Liver (tissue), 9 donors: ENCODE measurements around the gene ABCA1. TPM values are rescaled to one million over a fixed set of nuclear protein-coding genes. Genes with fewer than 3 reads are reported as not detected.

Experiments
- DNase-seq: peaks from one replicate; pipeline ENCODE4 v3.0.0-alpha.2; 2017; ENCODE audit warnings: low spot score
- H3K27ac ChIP-seq, 2 donors: one replicate each; pipeline ENCODE4 v1.7.0; 2013; ENCODE audit warnings: inconsistent platforms in 2 of 2, low read length in 2 of 2, control low read depth in 1 of 2, low read depth in 1 of 2, mild to moderate bottlenecking in 1 of 2
- H3K27me3 ChIP-seq, 4 donors: one replicate each; pipeline versions ENCODE4 v1.6.1 to v1.7.0; 2013; ENCODE audit warnings: low read length in 3 of 4, inconsistent platforms in 1 of 4, mild to moderate bottlenecking in 1 of 4, moderate library complexity in 1 of 4; ENCODE audit not compliant: control insufficient read depth in 4 of 4, insufficient read depth in 4 of 4
- H3K36me3 ChIP-seq, 4 donors: one replicate each; pipeline versions ENCODE4 v1.6.1 to v1.7.0; 2013; ENCODE audit warnings: low read length in 3 of 4, mild to moderate bottlenecking in 3 of 4, low read depth in 1 of 4, moderate library complexity in 1 of 4; ENCODE audit not compliant: control insufficient read depth in 4 of 4, insufficient read depth in 3 of 4
- H3K4me1 ChIP-seq, 4 donors: one replicate each; pipeline versions ENCODE4 v1.6.1 to v1.7.0; 2013; ENCODE audit warnings: low read length in 3 of 4, mild to moderate bottlenecking in 3 of 4, moderate library complexity in 1 of 4; ENCODE audit not compliant: control insufficient read depth in 4 of 4, insufficient read depth in 4 of 4
- H3K4me3 ChIP-seq, 3 donors: one replicate each; pipeline versions ENCODE4 v1.6.1 to v1.7.0; 2013; ENCODE audit warnings: low read length in 3 of 3, control low read depth in 1 of 3, low read depth in 1 of 3, mild to moderate bottlenecking in 1 of 3
- H3K9ac ChIP-seq, 2 donors: one replicate each; pipeline ENCODE4 v1.7.0; 2013; ENCODE audit warnings: low read length in 2 of 2, mild to moderate bottlenecking in 2 of 2, moderate library complexity in 2 of 2, control low read depth in 1 of 2, low read depth in 1 of 2
- H3K9me3 ChIP-seq, 4 donors: one replicate each; pipeline versions ENCODE4 v1.6.1 to v1.7.0; 2013; ENCODE audit warnings: low read length in 3 of 4; ENCODE audit not compliant: control insufficient read depth in 4 of 4
- ATF3 ChIP-seq: IDR thresholded peaks from 2 replicates; pipeline ENCODE4 v1.6.1; 2016; ENCODE audit warnings: antibody characterized with exemption
- CTCF ChIP-seq: fragments of 150-350 bp; IDR thresholded peaks from 2 replicates; pipeline ENCODE4 v1.5.1; 2017; ENCODE audit warnings: improper control_type of control experiment, low read depth, low read length; ENCODE audit not compliant: missing input control
- EGR1 ChIP-seq, 2 donors: IDR thresholded peaks; 2 replicates each; pipeline ENCODE4 v1.6.1; 2016 to 2018; ENCODE audit warnings: antibody characterized with exemption in 2 of 2, low read depth in 2 of 2
- FOXA1 ChIP-seq: IDR thresholded peaks from 2 replicates; pipeline ENCODE4 v1.6.1; 2016; ENCODE audit warnings: antibody characterized with exemption
- FOXA2 ChIP-seq: IDR thresholded peaks from 2 replicates; pipeline ENCODE4 v1.6.1; 2016; ENCODE audit warnings: antibody characterized with exemption
- GABPA ChIP-seq, 2 donors: IDR thresholded peaks in 1 of 2; conservative IDR thresholded peaks in 1 of 2; 2 replicates each; pipeline ENCODE4 v1.6.1; 2016; ENCODE audit warnings: antibody characterized with exemption in 2 of 2, mild to moderate bottlenecking in 1 of 2, moderate library complexity in 1 of 2
- HNF4A ChIP-seq, 2 donors: conservative IDR thresholded peaks; 2 replicates each; pipeline ENCODE4 v1.6.1; 2016; ENCODE audit warnings: antibody characterized with exemption in 2 of 2, mild to moderate bottlenecking in 2 of 2
- HNF4G ChIP-seq: IDR thresholded peaks from 2 replicates; pipeline ENCODE4 v1.6.1; 2016; ENCODE audit warnings: antibody characterized with exemption
- JUND ChIP-seq, 2 donors: IDR thresholded peaks; 2 replicates each; pipeline ENCODE4 v1.6.1; 2016; ENCODE audit warnings: antibody characterized with exemption in 2 of 2
- MAX ChIP-seq: IDR thresholded peaks from 2 replicates; pipeline ENCODE4 v1.6.1; 2016; ENCODE audit warnings: antibody characterized with exemption
- NR2F2 ChIP-seq: IDR thresholded peaks from 2 replicates; pipeline ENCODE4 v1.6.1; 2016; ENCODE audit warnings: antibody characterized with exemption
- RAD21 ChIP-seq, 2 donors: IDR thresholded peaks; 2 replicates each; pipeline ENCODE4 v1.6.1; 2016; ENCODE audit warnings: antibody characterized with exemption in 2 of 2, mild to moderate bottlenecking in 2 of 2
- REST ChIP-seq: IDR thresholded peaks from 2 replicates; pipeline ENCODE4 v1.6.1; 2016; ENCODE audit warnings: antibody characterized with exemption, mild to moderate bottlenecking
- RXRA ChIP-seq, 2 donors: IDR thresholded peaks; 2 replicates each; pipeline ENCODE4 v1.6.1; 2017 to 2018; ENCODE audit warnings: antibody characterized with exemption in 2 of 2, mild to moderate bottlenecking in 1 of 2
- SP1 ChIP-seq: IDR thresholded peaks from 2 replicates; pipeline ENCODE4 v1.6.1; 2018; ENCODE audit warnings: antibody characterized with exemption, mild to moderate bottlenecking
- TAF1 ChIP-seq: conservative IDR thresholded peaks from 2 replicates; pipeline ENCODE4 v1.6.1; 2016; ENCODE audit warnings: antibody characterized with exemption, mild to moderate bottlenecking
- YY1 ChIP-seq: IDR thresholded peaks from 2 replicates; pipeline ENCODE4 v1.6.1; 2016; ENCODE audit warnings: antibody characterized with exemption, mild to moderate bottlenecking
- ZBTB33 ChIP-seq: IDR thresholded peaks from 2 replicates; pipeline ENCODE4 v1.6.1; 2016; ENCODE audit warnings: antibody characterized with exemption
- WGBS: extraction: QIAGEN DNeasy Blood & Tissue Kit; methylation state at CpG from one replicate; pipeline ENCODE4 v1.1.7; 2013; 5-methylcytosine and 5-hydroxymethylcytosine counted together
- polyA plus RNA-seq, 2 donors: library from polyadenylated mRNA; stranded (reverse) in 1 of 2; unstranded in 1 of 2; fragments of 200-250 nt in 1 of 2; fragments of >200 nt in 1 of 2; fragmentation: Nextera tagmentation in 1 of 2; extraction: Ambion mirVana in 1 of 2; gene quantifications; one replicate each; pipeline versions ENCODE4 v1.2.1 to v1.2.3, GENCODE V29; 2013 to 2015
- total RNA-seq, 2 donors: library from RNA; depleted of rRNA; stranded (reverse); fragments of >200 nt; gene quantifications; one replicate each; pipeline ENCODE4 v1.2.3, GENCODE V29; 2014
- donor health status: healthy.
- donor health status: healthy.
- donor health status: healthy.
- donor health status: healthy.
- donor health status: healthy.

ABCA1 gene
- total and polyA plus RNA-seq, 4 donors, result 15.4 to 223 (median 62.9) TPM

GRCh38 chr9:104779946-104780535 is 147.9 kb downstream of the ABCA1 start:
- Histone ChIP-seq H3K4me3 (no peak overlapping the region), H3K27me3 (no peaks in the 10 kb centered on the region), H3K36me3 (peaks cover 6 to 35% (median 31%) of the 10 kb centered on the region in 4 donors), H3K9me3 (no peaks in the 10 kb centered on the region), H3K4me1 (peaks cover 0 to 3% (median under 1%) of the 10 kb centered on the region in 4 donors), H3K27ac (no peak overlapping the region), H3K9ac (no peak overlapping the region)
- no peak for TF ChIP-seq TAF1
- TF ChIP-seq RAD21 (IDR thresholded peaks at IDR 0.05), result no peak
- TF ChIP-seq MAX, result no peak
- no peak for TF ChIP-seq NR2F2
- TF ChIP-seq EGR1 (IDR thresholded peaks at IDR 0.05; ENCODE audit: low read depth in 2 of 2), result no peak
- no peak for TF ChIP-seq GABPA (IDR thresholded peaks at IDR 0.05 in 1 of 2, conservative IDR thresholded peaks at IDR 0.05 in 1 of 2)
- TF ChIP-seq FOXA1, result no peak
- no peak for TF ChIP-seq JUND (IDR thresholded peaks at IDR 0.05)
- TF ChIP-seq HNF4G, result no peak
- no peak for TF ChIP-seq HNF4A (conservative IDR thresholded peaks at IDR 0.05)
- TF ChIP-seq CTCF, result no peak
- no peak for TF ChIP-seq YY1
- TF ChIP-seq ATF3, result no peak
- TF ChIP-seq RXRA (IDR thresholded peaks at IDR 0.05), result no peak
- no peak for TF ChIP-seq FOXA2
- TF ChIP-seq REST, result no peak
- TF ChIP-seq SP1, result no peak
- TF ChIP-seq ZBTB33, result no peak
- DNase-seq, result no peak
- 84% methylated on average over 9 of the region's 9 CpGs for WGBS
